MM.1S (cell line): ENCODE measurements around the gene OR2G2.

ENCODE experiments used
- DNase-seq: peaks from one replicate; pipeline ENCODE4 v3.0.0-alpha.2; 2015
- H2AFZ ChIP-seq: fragments of 300-600 bp; sonication (generic); 2 replicates; pipeline ENCODE4 v1.6.0; 2016; ENCODE audit warnings: antibody characterized with exemption, low read length
- H3F3A ChIP-seq: fragments of 300-600 bp; sonication (generic); 2 replicates; pipeline ENCODE4 v1.6.1; 2016; ENCODE audit warnings: mild to moderate bottlenecking, antibody characterized with exemption, low read length, moderate library complexity, mixed read lengths; ENCODE audit not compliant: insufficient read depth
- H3K27ac ChIP-seq: fragments of 300-600 bp; sonication (generic); 2 replicates; pipeline ENCODE4 v1.5.1; 2016; ENCODE audit warnings: mild to moderate bottlenecking, low read length
- H3K27me3 ChIP-seq: fragments of 300-600 bp; sonication (generic); replicated peaks from 2 replicates; pipeline ENCODE4 v1.6.0; 2016; ENCODE audit warnings: low read length; ENCODE audit not compliant: insufficient read depth
- H3K36me3 ChIP-seq: fragments of 300-600 bp; sonication (generic); replicated peaks from 2 replicates; pipeline ENCODE4 v1.6.1; 2016; ENCODE audit warnings: mild to moderate bottlenecking, low read length, mixed read lengths; ENCODE audit not compliant: insufficient read depth
- H3K4me1 ChIP-seq: fragments of 300-600 bp; sonication (generic); 2 replicates; pipeline ENCODE4 v1.6.1; 2016; ENCODE audit warnings: low read length, mixed read lengths
- H3K4me2 ChIP-seq: fragments of 300-600 bp; sonication (generic); 2 replicates; pipeline ENCODE4 v1.6.0; 2016; ENCODE audit warnings: low read depth, low read length
- H3K4me3 ChIP-seq: fragments of 300-600 bp; sonication (generic); 2 replicates; pipeline ENCODE4 v1.5.1; 2016; ENCODE audit warnings: low read length, mixed read lengths
- H3K79me2 ChIP-seq: fragments of 300-600 bp; sonication (generic); 2 replicates; pipeline ENCODE4 v1.6.1; 2016; ENCODE audit warnings: mixed run types, low read length, mixed read lengths
- H3K9ac ChIP-seq: fragments of 300-600 bp; sonication (generic); 2 replicates; pipeline ENCODE4 v1.6.1; 2016; ENCODE audit warnings: low read length, mixed read lengths
- H3K9me2 ChIP-seq: fragments of 300-600 bp; sonication (generic); replicated peaks from 2 replicates; pipeline ENCODE4 v1.6.1; 2016; ENCODE audit warnings: mild to moderate bottlenecking, low read length, mixed read lengths; ENCODE audit not compliant: insufficient read depth
- H3K9me3 ChIP-seq: fragments of 300-600 bp; sonication (generic); replicated peaks from 2 replicates; pipeline ENCODE4 v1.6.1; 2016; ENCODE audit warnings: mild to moderate bottlenecking, low read length, mixed read lengths; ENCODE audit not compliant: insufficient read depth
- H4K20me1 ChIP-seq: fragments of 300-600 bp; sonication (generic); 2 replicates; pipeline ENCODE4 v1.6.1; 2016; ENCODE audit warnings: mild to moderate bottlenecking, low read length, moderate library complexity, mixed read lengths; ENCODE audit not compliant: insufficient read depth
- CTCF ChIP-seq: fragments of 300-600 bp; sonication (generic); IDR thresholded peaks from 2 replicates; pipeline ENCODE4 v1.5.1; 2016; ENCODE audit warnings: antibody characterized with exemption, low read length, mixed read lengths
- EZH2 ChIP-seq: fragments of 300-600 bp; sonication (generic); optimal IDR thresholded peaks from 2 replicates; pipeline ENCODE3; 2017; ENCODE audit warnings: low read depth, mild to moderate bottlenecking, antibody characterized with exemption, low read length, mixed read lengths
- EZH2phosphoT487 ChIP-seq: fragments of 300-600 bp; sonication (generic); IDR thresholded peaks from 2 replicates; pipeline ENCODE4 v1.6.1; 2018; ENCODE audit warnings: antibody characterized with exemption, low read length

Gene OR2G2

GRCh38 chr1:247614625-247615024, 26.5 kb downstream of the OR2G2 start:
- Histone ChIP-seq H3K4me1 (no peaks in the 10 kb centered on the region), H2AFZ (no peak overlapping the region), H3F3A (no peaks in the 10 kb centered on the region), H3K9me2 (no peaks in the 10 kb centered on the region), H3K27ac (no peak overlapping the region), H3K4me3 (no peak overlapping the region), H4K20me1 (no peaks in the 10 kb centered on the region), H3K36me3 (no peaks in the 10 kb centered on the region), H3K79me2 (no peaks in the 10 kb centered on the region), H3K27me3 (no peaks in the 10 kb centered on the region), H3K9ac (no peak overlapping the region), H3K9me3 (no peaks in the 10 kb centered on the region), H3K4me2 (no peak overlapping the region)
- TF ChIP-seq EZH2, result no peak
- DNase-seq, result no peak

GRCh38 chr1:247627951-247628350, 39.8 kb downstream of the OR2G2 start:
- TF ChIP-seq EZH2phosphoT487 (no peak), CTCF (no peak), EZH2 (no peak)
- Histone ChIP-seq H3K27ac (no peak overlapping the region), H4K20me1 (no peaks in the 10 kb centered on the region), H3K4me3 (no peak overlapping the region), H3K4me1 (no peaks in the 10 kb centered on the region), H3F3A (no peaks in the 10 kb centered on the region), H3K4me2 (no peak overlapping the region), H3K27me3 (no peaks in the 10 kb centered on the region), H3K36me3 (no peaks in the 10 kb centered on the region), H2AFZ (no peak overlapping the region), H3K9ac (no peak overlapping the region), H3K79me2 (no peaks in the 10 kb centered on the region), H3K9me3 (no peaks in the 10 kb centered on the region), H3K9me2 (no peaks in the 10 kb centered on the region)
- no peak for DNase-seq

GRCh38 chr1:247638011-247638410, 49.9 kb downstream of the OR2G2 start:
- Histone ChIP-seq H3K79me2 (no peaks in the 10 kb centered on the region), H3K27me3 (no peaks in the 10 kb centered on the region), H3K4me3 (no peak overlapping the region), H4K20me1 (no peaks in the 10 kb centered on the region), H3K27ac (no peak overlapping the region), H3K9ac (no peak overlapping the region), H2AFZ (no peak overlapping the region), H3F3A (no peaks in the 10 kb centered on the region), H3K4me1 (no peaks in the 10 kb centered on the region), H3K9me2 (no peaks in the 10 kb centered on the region), H3K36me3 (no peaks in the 10 kb centered on the region), H3K9me3 (no peaks in the 10 kb centered on the region), H3K4me2 (no peak overlapping the region)
- TF ChIP-seq CTCF, result no peak
- no peak for TF ChIP-seq EZH2
- TF ChIP-seq EZH2phosphoT487, result no peak
- no peak for DNase-seq

- Histone ChIP-seq H3K79me2 (no peaks in the 10 kb centered on the region), H3K9ac (no peak overlapping the region), H3K4me2 (no peak overlapping the region), H3K36me3 (no peaks in the 10 kb centered on the region), H3K4me1 (no peaks in the 10 kb centered on the region), H3K4me3 (no peak overlapping the region), H3F3A (no peaks in the 10 kb centered on the region), H4K20me1 (no peaks in the 10 kb centered on the region), H3K9me3 (no peaks in the 10 kb centered on the region), H3K27me3 (no peaks in the 10 kb centered on the region), H3K27ac (no peak overlapping the region), H2AFZ (no peak overlapping the region), H3K9me2 (no peaks in the 10 kb centered on the region)
- TF ChIP-seq EZH2 (no peak), CTCF (no peak), EZH2phosphoT487 (no peak)
- no peak for DNase-seq
Observed at GRCh38 chr1:247638781-247639180, 50.6 kb downstream of the OR2G2 start.
